Gastroesophageal sphincter (tissue), 4 donors: Measurements from ENCODE around the gene FGD5. TPM values are rescaled to one million over a fixed set of nuclear protein-coding genes. Genes with fewer than 3 reads are reported as not detected.
A peak's percentile ranks its signal among the peaks of the same experiment; 100 is the strongest.

Experiments
- ATAC-seq: fragments of 150-250 bp; one replicate; pipeline ENCODE4 v1.9.1; 2016; ENCODE audit warnings: mild to moderate bottlenecking, moderate library complexity
- H3K27ac ChIP-seq, 4 donors: fragments of 200-600 bp; sonication (generic) in 3 of 4; 1 replicate in 3 of 4; 2 replicates in 1 of 4; pipeline ENCODE4 v1.5.1; 2016 to 2019
- H3K27me3 ChIP-seq: fragments of 200-600 bp; sonication (generic); one replicate; pipeline ENCODE4 v1.5.1; 2019
- H3K36me3 ChIP-seq, 2 donors: fragments of 200-600 bp; sonication (generic); one replicate each; pipeline ENCODE4 v1.5.1; 2019; ENCODE audit warnings: control low read depth in 1 of 2
- H3K4me1 ChIP-seq, 3 donors: fragments of 200-600 bp; sonication (generic); 1 replicate in 2 of 3; 2 replicates in 1 of 3; pipeline ENCODE4 v1.5.1; 2016 to 2019; ENCODE audit warnings: control low read depth in 2 of 3
- H3K4me3 ChIP-seq, 2 donors: fragments of 200-600 bp; sonication (generic); one replicate each; pipeline ENCODE4 v1.5.1; 2019; ENCODE audit warnings: mild to moderate bottlenecking in 1 of 2, moderate library complexity in 1 of 2
- H3K9me3 ChIP-seq, 3 donors: fragments of 200-600 bp; sonication (generic); one replicate each; pipeline ENCODE4 v1.5.1; 2017 to 2019; ENCODE audit warnings: control low read depth in 2 of 3
- CTCF ChIP-seq, 4 experiments: fragments of 200-600 bp in 2 of 4; fragments of 450-650 bp in 2 of 4; sonication (generic) in 1 of 4; IDR thresholded peaks; one replicate each; pipeline ENCODE4 v1.5.1; 2017 to 2019; ENCODE audit warnings: antibody characterized with exemption in 4 of 4, mild to moderate bottlenecking in 2 of 4, moderate library complexity in 2 of 4
- EP300 ChIP-seq: sonication (generic); formaldehyde crosslinking; IDR thresholded peaks from one replicate; pipeline ENCODE4 v1.6.1; 2017; ENCODE audit warnings: antibody characterized with exemption, mild to moderate bottlenecking
- POLR2A ChIP-seq, 2 donors: fragments of 450-650 bp; IDR thresholded peaks; one replicate each; pipeline ENCODE4 v1.6.1; 2017; ENCODE audit warnings: antibody characterized with exemption in 2 of 2, mild to moderate bottlenecking in 2 of 2, moderate library complexity in 1 of 2
- POLR2AphosphoS5 ChIP-seq: sonication (generic); formaldehyde crosslinking; IDR thresholded peaks from one replicate; pipeline ENCODE4 v1.6.1; 2017; ENCODE audit warnings: antibody characterized with exemption
- WGBS, 2 donors: methylation state at CpG; one replicate each; pipeline ENCODE4 v1.1.5; 2018; ENCODE audit warnings: low coverage in 1 of 2; 5-methylcytosine and 5-hydroxymethylcytosine counted together
- total RNA-seq, 4 donors: library from RNA; depleted of rRNA; stranded (reverse); fragments of >200 nt; gene quantifications; one replicate each; pipeline ENCODE4 v1.1.0, GENCODE V29; 2016

FGD5 gene
- total RNA-seq, 4 donors from 2014 or later = 16.1 to 18.7 (median 17.3) TPM

DNA sequence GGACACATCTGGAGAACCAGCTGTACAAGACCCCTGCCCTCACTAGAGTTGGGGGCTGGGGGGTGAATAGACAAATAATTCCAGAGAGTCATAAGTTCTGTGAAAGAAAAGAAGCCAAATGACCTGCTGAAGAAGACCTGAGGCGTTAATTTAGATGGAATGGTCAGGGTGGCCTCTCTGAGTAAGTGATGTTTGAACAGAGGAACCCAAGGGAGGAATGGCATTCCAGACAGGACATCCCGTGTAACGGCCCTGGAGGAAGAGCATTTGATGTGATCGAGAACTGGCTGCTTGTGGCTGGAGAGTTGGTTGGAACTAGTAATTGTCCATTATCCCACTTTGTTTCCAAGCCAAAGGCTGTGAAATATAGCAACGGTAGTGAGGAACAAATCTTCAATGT is 130.4 kb downstream of the FGD5 start:
- Histone ChIP-seq H3K4me3 (peak overlapping the region; percentile 76 to 99), H3K4me1 (peaks cover 7 to 62% (median 13%) of the 10 kb centered on the region in 3 donors), H3K9me3 (no peaks in the 10 kb centered on the region), H3K27ac (peak overlapping the region; percentile 40 to 100 (median 99)), H3K36me3 (peaks cover 0 to 16% of the 10 kb centered on the region in 2 donors), H3K27me3 (no peaks in the 10 kb centered on the region)
- no peak for TF ChIP-seq EP300
- no peak for TF ChIP-seq POLR2AphosphoS5
- no peak for TF ChIP-seq POLR2A (IDR thresholded peaks at IDR 0.05)
- TF ChIP-seq CTCF (IDR thresholded peaks at IDR 0.05) = no peak
- ATAC-seq = no peak
- WGBS, 2 donors = 9 to 11% methylated on average over 5 of the region's 5 CpGs

- Histone ChIP-seq H3K36me3 (peaks cover 0 to 5% of the 10 kb centered on the region in 2 donors), H3K27me3 (no peaks in the 10 kb centered on the region), H3K4me3 (no peak overlapping the region), H3K4me1 (peaks cover 7 to 50% (median 13%) of the 10 kb centered on the region in 3 donors), H3K27ac (peak overlapping the region in 1 of 4 donors; percentile 100), H3K9me3 (no peaks in the 10 kb centered on the region)
- 56 to 91% methylated on average over 2 of the region's 2 CpGs for WGBS, 2 donors
- no peak for ATAC-seq
- no peak for TF ChIP-seq POLR2AphosphoS5
Measured at GRCh38 chr3:14950274-14950673, 131.5 kb downstream of the FGD5 start.

GRCh38 chr3:14957153-14957552 is 138.4 kb downstream of the FGD5 start:
- 86 to 100% methylated on average over 1 of the region's 1 CpG for WGBS, 2 donors
- no peak for ATAC-seq
- peaks cover 0 to 47% (median 6%) of the 10 kb centered on the region in 3 donors for H3K4me1 ChIP-seq

GRCh38 chr3:14957925-14958324 is 139.2 kb downstream of the FGD5 start:
- Histone ChIP-seq H3K4me3 (no peak overlapping the region), H3K9me3 (no peaks in the 10 kb centered on the region), H3K4me1 (peaks cover 0 to 40% (median 6%) of the 10 kb centered on the region in 3 donors), H3K27me3 (no peaks in the 10 kb centered on the region), H3K36me3 (peaks cover 0 to 2% of the 10 kb centered on the region in 2 donors), H3K27ac (no peak overlapping the region)
- no peak for ATAC-seq
- WGBS, 2 donors = 0 to 5% methylated on average over 1 of the region's 1 CpG
- TF ChIP-seq EP300 (no peak), POLR2AphosphoS5 (no peak), CTCF (IDR thresholded peaks at IDR 0.05) (no peak), POLR2A (IDR thresholded peaks at IDR 0.05) (no peak)

More at GRCh38 chr3:14957153-14957552, 138.4 kb downstream of the FGD5 start:
- H3K4me3 ChIP-seq = no peak overlapping the region
- no peaks in the 10 kb centered on the region for H3K36me3 ChIP-seq
- TF ChIP-seq POLR2A (IDR thresholded peaks at IDR 0.05) (no peak), POLR2AphosphoS5 (no peak), EP300 (no peak), CTCF (IDR thresholded peaks at IDR 0.05) (no peak)
- no peaks in the 10 kb centered on the region for H3K27me3 ChIP-seq
- H3K9me3 ChIP-seq = no peaks in the 10 kb centered on the region
- no peak overlapping the region for H3K27ac ChIP-seq

GRCh38 chr3:14959359-14959943 is 140.7 kb downstream of the FGD5 start:
- no peak for ATAC-seq
- peaks cover 0 to 7% of the 10 kb centered on the region in 2 donors for H3K36me3 ChIP-seq

DNA sequence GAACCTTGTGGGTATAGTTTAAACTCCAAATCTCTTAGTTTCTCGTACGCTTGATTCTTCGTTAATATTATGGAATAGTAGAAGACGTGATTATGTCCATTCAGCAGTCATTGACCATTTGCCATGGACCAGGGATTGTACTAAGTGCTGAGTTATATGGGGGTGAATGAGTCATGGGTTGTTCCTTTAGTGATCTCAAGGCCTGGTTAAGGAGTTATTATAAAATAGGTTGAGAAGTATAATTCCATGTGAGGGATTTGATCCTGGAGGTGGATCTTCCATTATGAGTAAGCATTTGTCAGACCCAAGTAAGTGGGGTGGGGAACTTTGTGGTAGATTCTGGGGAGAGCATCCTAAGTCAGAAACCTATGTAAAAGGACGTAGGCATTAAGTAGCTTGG is 144.0 kb downstream of the FGD5 start:
- WGBS, 2 donors = 93 to 98% methylated on average over 5 of the region's 5 CpGs
- H3K4me3 ChIP-seq = no peak overlapping the region
- no peak for ATAC-seq
- H3K9me3 ChIP-seq = no peaks in the 10 kb centered on the region
- no peaks in the 10 kb centered on the region for H3K27me3 ChIP-seq
- TF ChIP-seq EP300 (no peak), POLR2A (IDR thresholded peaks at IDR 0.05) (no peak), POLR2AphosphoS5 (no peak), CTCF (IDR thresholded peaks at IDR 0.05) (no peak)
- H3K27ac ChIP-seq = no peak overlapping the region
- peaks cover 0 to 21% of the 10 kb centered on the region in 2 donors for H3K36me3 ChIP-seq
- peaks cover 0 to 23% (median 6%) of the 10 kb centered on the region in 3 donors for H3K4me1 ChIP-seq

More at GRCh38 chr3:14959359-14959943, 140.7 kb downstream of the FGD5 start:
- no peaks in the 10 kb centered on the region for H3K27me3 ChIP-seq
- no peaks in the 10 kb centered on the region for H3K9me3 ChIP-seq
- WGBS, 2 donors = 48 to 67% methylated on average over 1 to 2 of the region's 2 CpGs
- H3K27ac ChIP-seq = no peak overlapping the region
- no peak for TF ChIP-seq POLR2AphosphoS5
- H3K4me1 ChIP-seq = peaks cover 0 to 39% (median 6%) of the 10 kb centered on the region in 3 donors
- H3K4me3 ChIP-seq = no peak overlapping the region
